Measurements from ENCODE around the gene DCLK2.

Gene DCLK2

DNA sequence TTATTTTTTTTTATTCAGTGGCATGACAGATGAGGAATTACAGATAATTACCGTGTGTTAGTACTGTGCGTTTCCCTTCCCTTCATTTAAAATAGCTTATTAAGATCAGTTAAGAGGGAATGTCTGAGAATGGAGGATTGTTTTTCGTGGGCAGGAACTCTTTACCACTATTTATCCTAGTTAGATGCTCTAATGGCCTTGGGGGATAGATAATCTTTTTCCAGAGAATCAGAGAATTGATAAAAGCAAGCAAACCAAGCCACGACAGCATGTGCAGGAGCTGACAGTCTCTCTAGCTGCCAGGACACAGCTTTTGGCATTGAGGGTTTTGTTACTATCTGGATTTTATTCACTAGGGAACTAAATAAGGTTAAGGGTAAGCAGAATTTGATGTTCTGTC, 128.7 kb downstream of the DCLK2 start:
- no peak for DNase-seq (ENCODE audit: low read depth, low spot score)

GRCh38 chr4:150207871-150208270, 129.6 kb downstream of the DCLK2 start:
- no peak for DNase-seq (ENCODE audit: low read depth, low spot score)

DNA sequence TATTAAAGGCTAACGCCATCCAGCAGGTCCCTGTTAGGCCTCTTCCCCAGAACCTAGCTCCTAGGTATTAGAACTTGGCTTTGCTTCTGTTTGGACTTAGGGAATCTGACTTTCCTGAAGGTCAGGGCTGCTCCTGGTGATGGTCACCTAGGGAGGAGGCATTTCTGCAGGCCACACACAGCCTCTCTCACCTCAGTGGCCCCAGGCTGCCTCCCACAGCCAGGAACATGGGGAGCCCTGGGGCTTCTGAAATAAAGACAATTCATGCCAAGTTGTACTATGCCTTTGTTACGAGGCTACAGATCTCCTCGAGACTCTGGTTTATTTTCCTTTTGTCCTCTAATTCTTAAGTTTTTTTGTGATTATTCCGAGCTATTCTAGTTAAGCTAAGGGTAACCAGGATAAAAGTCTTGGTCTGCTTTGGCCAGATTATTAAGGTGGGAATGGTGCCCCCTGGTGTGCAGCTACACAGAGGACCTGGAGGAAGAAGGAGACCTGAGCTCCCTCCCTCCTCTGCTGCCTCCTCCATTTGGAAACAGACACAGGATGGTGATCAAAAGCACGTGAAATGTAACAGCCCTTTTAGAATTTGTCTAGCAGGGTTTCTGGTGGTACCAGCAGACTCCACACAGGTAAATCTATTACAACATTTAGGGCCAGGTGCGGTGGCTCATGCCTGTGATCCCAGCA, 131.0 kb downstream of the DCLK2 start:
- DNase-seq (ENCODE audit: low read depth, low spot score) = no peak

DNA sequence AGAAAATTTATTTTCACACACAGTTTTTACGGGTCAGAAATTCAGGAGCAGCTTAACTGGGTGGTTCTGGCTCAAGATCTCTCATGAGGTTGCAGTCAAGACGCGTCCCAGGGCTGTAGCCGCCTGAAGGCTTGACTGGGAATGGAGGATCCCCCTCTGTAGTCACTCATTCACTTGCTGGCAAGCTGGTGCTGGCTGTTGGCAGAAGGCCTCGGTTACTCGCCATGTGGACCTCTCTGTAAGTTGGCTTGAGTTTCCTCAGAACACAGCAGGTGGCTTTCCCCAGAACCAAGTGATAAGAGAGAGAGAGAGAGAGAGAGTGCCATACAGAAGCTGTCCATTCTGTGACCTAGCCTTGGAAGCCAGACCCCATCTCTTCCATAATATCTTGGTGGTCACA, 132.8 kb downstream of the DCLK2 start:
- no peak for DNase-seq (ENCODE audit: low read depth, low spot score)

GRCh38 chr4:150211799-150212445, 133.7 kb downstream of the DCLK2 start:
- DNase-seq (ENCODE audit: low read depth, low spot score) = no peak

DNA sequence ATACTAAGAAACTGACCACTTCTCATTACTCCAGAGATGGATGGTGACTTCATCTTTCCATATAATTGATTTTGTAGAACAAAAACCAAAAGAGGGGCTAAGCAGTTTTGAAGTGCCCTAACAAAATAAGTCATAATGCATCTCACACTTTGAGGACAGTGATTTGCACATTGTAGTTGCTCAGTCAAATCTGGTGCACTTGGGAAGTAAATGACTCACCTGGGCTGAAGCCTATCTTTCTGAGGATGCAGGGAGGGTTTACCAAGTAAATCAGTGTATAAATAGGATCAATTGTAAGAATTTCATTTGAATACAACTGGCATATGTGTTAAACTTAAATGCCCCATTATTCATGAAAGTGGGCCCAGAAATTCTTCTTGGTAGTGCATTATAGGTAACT, 134.2 kb downstream of the DCLK2 start:
- no peak for DNase-seq (ENCODE audit: low read depth, low spot score)

DNA sequence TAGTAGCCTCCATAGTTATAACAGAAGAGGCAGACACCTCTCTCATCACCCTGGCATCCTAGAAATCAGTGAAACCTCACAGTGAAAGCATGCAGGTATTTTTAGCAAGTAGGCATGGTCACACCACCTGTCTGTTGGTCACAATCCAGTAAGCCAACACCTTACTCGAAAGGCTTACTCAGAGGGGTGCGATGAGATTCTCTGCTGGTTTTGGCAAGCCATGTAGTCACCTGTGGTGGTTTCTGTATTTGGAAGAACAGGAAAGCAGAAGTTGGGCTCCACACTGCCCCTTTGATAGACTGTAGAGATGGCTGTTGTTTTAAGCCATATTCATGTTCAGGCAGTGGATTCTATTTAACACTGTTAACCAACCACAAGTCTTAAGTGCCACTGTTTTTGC, 134.7 kb downstream of the DCLK2 start:
- DNase-seq (ENCODE audit: low read depth, low spot score) = no peak

DNA sequence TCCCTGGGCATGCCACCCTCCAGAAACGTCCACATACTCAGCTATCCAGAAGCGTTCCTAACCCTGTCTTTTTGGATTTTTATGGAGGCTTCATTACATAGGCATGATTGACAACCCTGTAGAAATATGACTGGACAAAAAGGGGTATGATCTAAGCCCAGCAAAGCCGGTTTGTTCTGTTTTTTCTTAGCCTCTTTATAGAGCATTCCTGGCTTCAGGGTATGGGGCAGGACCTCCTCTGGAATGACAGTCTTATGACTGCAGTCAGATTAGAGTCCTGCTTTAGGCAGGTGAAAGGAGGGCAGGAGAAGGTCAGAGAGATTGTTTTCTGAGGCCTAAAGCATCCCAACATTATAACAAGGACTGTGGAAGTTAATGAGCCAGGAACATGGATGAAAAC, 137.4 kb downstream of the DCLK2 start:
- DNase-seq (ENCODE audit: low read depth, low spot score) = no peak

- no peak for DNase-seq (ENCODE audit: low read depth, low spot score)
Observed at GRCh38 chr4:150216726-150217125, 138.5 kb downstream of the DCLK2 start.

- no peak for DNase-seq (ENCODE audit: low read depth, low spot score)
Observed at GRCh38 chr4:150217192-150217591, 138.9 kb downstream of the DCLK2 start.

DNA sequence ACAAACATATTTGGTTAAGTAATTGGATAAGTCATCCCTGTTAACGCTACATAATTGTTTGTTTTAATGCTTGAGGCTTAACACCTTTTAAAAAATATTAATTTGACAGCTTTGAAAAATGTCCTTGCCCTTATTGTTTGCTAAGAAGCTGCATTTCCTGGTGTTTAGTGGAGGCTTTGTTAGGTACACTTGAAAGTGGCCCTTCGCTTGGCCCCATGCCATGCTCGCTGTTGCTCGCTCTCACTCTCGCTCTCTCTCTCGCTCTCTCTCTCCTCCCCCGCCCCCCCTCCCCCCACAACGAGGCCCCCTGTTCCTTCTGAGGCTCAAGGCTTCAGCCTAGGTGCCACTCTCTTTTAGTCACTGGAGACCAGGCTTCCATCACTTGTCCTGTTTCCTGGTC, 139.6 kb downstream of the DCLK2 start:
- no peak for DNase-seq (ENCODE audit: low read depth, low spot score)

GRCh38 chr4:150218447-150218846, 140.2 kb downstream of the DCLK2 start:
- DNase-seq (ENCODE audit: low read depth, low spot score) = no peak

- no peak for DNase-seq (ENCODE audit: low read depth, low spot score)
Observed at GRCh38 chr4:150219841-150220240, 141.6 kb downstream of the DCLK2 start.

DNA sequence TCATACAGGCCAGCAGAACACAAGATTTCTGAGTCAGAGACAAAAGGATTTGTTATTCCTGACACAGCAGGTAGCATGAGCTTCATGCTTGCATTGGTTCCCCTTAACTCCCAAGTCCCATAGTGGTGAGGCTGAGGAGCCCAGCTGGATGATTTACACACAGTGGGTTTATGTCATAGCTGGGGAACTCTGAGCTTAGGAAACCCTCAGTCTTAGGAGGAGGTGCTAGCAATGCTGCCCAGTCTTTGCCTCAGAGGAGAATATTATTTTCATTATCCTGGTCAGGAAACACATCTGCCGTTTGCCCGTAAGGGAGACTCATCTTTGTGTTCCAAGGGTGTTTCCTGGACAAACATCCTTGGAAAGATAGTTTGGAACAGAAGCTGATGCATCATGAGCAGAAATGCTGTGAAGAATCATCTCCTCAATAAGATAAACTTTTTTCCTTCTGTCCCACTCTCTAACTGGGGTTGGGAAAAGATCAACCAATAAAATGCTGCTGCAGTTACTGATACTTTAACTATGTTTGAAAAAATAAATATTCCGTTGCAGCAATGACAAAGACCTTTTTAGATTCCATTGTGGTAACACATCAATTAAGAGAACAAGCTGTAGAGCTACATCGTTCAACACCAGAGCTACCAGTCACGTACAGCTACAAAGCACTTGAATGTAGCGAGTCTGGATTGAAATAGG, 146.8 kb downstream of the DCLK2 start:
- no peak for DNase-seq (ENCODE audit: low read depth, low spot score)

DNA sequence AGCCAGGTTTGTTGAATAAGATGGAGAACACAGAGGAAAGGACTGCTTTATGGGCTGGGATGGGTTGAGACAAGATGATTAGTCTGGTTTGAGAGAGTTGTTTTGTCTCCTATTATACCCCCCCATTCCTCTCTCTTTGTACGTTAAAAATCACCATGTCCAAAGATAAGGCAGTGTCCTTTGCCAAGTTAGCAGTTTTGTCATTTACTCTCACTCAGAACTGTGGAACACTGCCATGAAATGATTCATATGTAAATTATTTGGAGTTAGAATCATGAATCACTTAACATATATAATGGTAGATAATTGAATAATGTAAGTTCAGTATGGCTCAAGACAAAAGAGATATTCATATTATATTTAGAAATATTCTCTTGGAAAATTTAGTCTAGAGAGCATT, 151.3 kb downstream of the DCLK2 start:
- no peak for DNase-seq (ENCODE audit: low read depth, low spot score)

DNA sequence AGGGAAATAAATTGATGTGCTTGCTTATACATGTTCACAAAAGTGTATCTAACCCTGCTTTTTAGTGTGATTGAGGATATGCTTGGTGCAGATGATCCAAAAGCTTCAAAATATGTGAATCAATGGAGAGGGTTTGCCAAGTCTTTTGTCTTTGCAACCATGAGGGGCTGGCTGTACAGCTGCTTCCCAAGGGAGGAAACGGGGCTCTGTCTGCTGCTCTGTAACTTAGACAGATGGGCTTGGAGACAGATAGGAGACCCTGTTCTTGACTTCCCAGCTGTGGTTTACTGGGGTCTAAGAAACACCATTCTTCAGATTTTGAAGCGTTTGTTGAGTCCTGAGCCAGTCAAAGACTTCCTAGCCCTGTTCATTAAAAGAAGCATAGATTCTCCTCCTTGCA, 152.3 kb downstream of the DCLK2 start:
- DNase-seq (ENCODE audit: low read depth, low spot score) = no peak

- DNase-seq (ENCODE audit: low read depth, low spot score) = no peak
Observed at GRCh38 chr4:150231107-150231770, 153.0 kb downstream of the DCLK2 start.

GRCh38 chr4:150232029-150232428, 153.8 kb downstream of the DCLK2 start:
- DNase-seq (ENCODE audit: low read depth, low spot score) = no peak

- no peak for DNase-seq (ENCODE audit: low read depth, low spot score)
Observed at GRCh38 chr4:150234246-150234645, 156.0 kb downstream of the DCLK2 start.

DNA sequence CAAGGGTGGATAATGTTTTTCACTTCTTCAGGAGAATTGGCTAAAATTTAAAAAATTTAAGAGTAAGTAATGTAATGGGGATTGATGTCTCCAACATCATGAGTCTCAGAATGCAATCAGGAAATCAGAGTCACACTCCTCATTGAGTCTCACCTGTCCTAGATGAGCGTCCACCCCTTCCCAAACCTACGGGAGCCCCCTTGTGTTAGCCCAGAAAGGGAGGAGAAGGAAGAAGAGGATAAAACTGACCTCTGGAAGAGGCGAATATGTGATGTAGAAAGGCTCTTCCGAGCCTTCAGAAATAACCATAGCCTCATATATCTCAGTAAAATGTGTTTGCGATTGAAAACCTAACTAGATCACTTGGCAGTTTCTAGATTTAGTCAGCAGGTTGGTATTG, 157.1 kb downstream of the DCLK2 start:
- no peak for DNase-seq (ENCODE audit: low read depth, low spot score)

DNA sequence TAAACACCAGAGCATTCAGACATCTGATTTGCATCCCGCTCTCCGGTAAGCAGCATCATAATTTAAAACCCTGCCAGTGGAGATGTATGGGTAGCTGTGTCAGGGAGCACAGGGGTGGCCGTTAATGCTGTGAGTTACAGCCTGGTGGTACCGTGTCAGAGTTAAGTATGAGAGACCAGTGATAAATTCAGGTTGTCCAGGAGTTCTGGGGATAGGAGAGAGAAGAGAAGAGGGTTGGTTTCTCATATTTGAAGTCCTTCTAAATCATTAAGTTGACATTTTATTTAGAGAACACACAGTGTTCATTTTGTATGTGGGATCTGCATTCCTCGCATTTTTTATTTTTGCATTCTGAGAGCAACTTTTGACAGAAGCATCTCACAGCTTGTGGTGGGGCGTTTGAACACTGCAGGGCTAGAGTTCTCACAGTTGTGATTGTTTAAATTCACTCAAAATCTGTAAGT, 157.6 kb downstream of the DCLK2 start:
- DNase-seq (ENCODE audit: low read depth, low spot score) = no peak

DNA sequence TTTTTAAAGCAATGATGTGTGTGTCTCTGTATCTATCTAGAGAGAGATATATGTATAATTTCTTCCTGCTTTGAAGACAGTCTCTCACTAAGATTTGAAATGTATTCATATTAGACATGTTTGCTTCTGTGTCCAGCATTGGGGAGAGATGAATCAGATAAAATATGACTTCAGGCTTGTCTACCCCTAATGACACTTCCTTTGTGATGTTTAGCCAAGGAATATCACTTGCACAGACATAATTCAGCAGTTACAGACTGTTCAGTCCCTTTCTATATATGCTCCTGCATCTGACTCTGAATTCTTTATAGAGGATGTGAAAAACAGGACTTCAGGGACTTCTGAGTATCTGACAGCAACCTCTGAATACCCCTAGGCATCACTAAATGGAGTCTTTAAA, 158.4 kb downstream of the DCLK2 start:
- no peak for DNase-seq (ENCODE audit: low read depth, low spot score)

All from activated CD4-positive, CD25-positive, alpha-beta regulatory T cell treated with anti-CD3 and anti-CD28 coated beads, Interleukin-2, amount 50 U/mL, for 16 hours (primary cell).